Gastroesophageal sphincter (tissue), 3 donors: ENCODE measurements around the gene EFHC1.

Experiments used
- CTCF ChIP-seq, 4 experiments: fragments of 200-600 bp in 2 of 4; fragments of 450-650 bp in 2 of 4; sonication (generic) in 1 of 4; IDR thresholded peaks; one replicate each; pipeline ENCODE4 v1.5.1; 2017 to 2019; ENCODE audit warnings: antibody characterized with exemption in 4 of 4, mild to moderate bottlenecking in 2 of 4, moderate library complexity in 2 of 4
- EP300 ChIP-seq: sonication (generic); formaldehyde crosslinking; IDR thresholded peaks from one replicate; pipeline ENCODE4 v1.6.1; 2017; ENCODE audit warnings: antibody characterized with exemption, mild to moderate bottlenecking
- POLR2A ChIP-seq, 2 donors: fragments of 450-650 bp; IDR thresholded peaks; one replicate each; pipeline ENCODE4 v1.6.1; 2017; ENCODE audit warnings: antibody characterized with exemption in 2 of 2, mild to moderate bottlenecking in 2 of 2, moderate library complexity in 1 of 2
- POLR2AphosphoS5 ChIP-seq: sonication (generic); formaldehyde crosslinking; IDR thresholded peaks from one replicate; pipeline ENCODE4 v1.6.1; 2017; ENCODE audit warnings: antibody characterized with exemption

- TF ChIP-seq POLR2A (IDR thresholded peaks at IDR 0.05) (no peak), POLR2AphosphoS5 (no peak), EP300 (no peak), CTCF (IDR thresholded peaks at IDR 0.05) (no peak)
Observed at GRCh38 chr6:52502306-52503029, 82.3 kb downstream of the EFHC1 start.
